MM.1S (cell line): ENCODE results near the gene COMMD4.

Experiments
- CTCF ChIP-seq: fragments of 300-600 bp; sonication (generic); IDR thresholded peaks from 2 replicates; pipeline ENCODE4 v1.5.1; 2016; ENCODE audit warnings: antibody characterized with exemption, low read length, mixed read lengths
- EZH2 ChIP-seq: fragments of 300-600 bp; sonication (generic); optimal IDR thresholded peaks from 2 replicates; pipeline ENCODE3; 2017; ENCODE audit warnings: low read depth, mild to moderate bottlenecking, antibody characterized with exemption, low read length, mixed read lengths
- EZH2phosphoT487 ChIP-seq: fragments of 300-600 bp; sonication (generic); IDR thresholded peaks from 2 replicates; pipeline ENCODE4 v1.6.1; 2018; ENCODE audit warnings: antibody characterized with exemption, low read length

DNA sequence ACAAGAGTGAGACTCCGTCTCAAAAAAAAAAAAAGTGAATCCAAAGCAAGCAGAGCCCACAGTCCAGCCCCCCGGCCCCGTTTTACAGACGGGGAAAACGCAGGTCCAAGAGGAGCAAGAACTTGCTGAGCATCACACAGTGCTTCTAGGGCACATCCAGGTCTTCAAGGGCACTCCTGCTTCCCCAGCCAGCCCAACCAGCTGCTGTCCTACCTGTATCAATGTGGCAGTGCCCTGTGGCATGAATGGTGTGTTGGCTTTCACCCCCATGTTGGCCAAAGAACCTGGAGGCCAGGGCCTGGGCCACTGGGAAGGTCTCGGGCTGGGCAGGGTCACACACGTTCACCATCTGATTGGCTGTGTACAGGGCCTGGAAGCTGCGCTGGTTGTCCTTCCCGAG is 27.9 kb downstream of the COMMD4 start:
- TF ChIP-seq CTCF (no peak), EZH2phosphoT487 (no peak), EZH2 (no peak)
